Measurements from ENCODE around the gene CACNA1G. TPM values are rescaled to one million over a fixed set of nuclear protein-coding genes. Genes with fewer than 3 reads are reported as not detected.
A peak's percentile ranks its signal among the peaks of the same experiment; 100 is the strongest.

CACNA1G gene
- 0.04 TPM in 1 of 2 replicates, not detected in the other for total RNA-seq

DNA sequence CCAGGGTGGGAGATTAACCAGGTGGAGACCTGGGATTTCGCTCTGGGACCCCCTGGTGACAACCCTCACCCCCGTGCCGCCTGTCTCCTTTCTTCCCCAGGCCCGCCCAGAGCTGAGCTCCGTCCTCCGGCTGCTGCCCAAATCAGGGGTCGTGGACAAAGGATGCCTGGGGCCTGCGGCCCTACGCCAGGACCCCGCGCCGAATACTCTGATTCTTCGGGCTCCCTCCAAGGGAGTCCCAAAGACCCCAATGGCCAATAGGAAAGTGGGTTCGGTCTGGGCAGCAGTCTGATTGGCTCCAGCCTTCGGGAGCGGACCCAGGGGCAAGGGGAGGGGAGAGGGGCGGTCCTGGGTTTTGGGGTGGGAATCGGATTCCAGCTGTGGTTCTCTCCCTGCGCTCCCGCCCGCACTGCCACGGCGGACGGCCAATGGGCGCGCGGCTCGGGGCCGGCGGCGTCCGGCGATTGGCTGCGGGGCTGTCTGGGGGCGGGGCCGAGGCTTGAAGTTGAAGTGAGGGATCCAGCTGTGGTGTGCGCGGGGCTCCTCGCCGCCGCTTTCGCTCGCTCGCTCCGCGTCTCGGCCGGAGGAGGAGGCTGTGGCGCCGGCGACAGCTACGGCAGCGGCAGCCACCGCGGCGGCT, at the start of gene CACNA1G:
Gene CACNA1G (plus strand): TSS at position 531 of the 640 bp plus-strand sequence. CDS start 745 bp downstream, outside the sequence.
- peak; percentile 10 for DNase-seq (ENCODE audit: low read depth, low spot score)

DNA sequence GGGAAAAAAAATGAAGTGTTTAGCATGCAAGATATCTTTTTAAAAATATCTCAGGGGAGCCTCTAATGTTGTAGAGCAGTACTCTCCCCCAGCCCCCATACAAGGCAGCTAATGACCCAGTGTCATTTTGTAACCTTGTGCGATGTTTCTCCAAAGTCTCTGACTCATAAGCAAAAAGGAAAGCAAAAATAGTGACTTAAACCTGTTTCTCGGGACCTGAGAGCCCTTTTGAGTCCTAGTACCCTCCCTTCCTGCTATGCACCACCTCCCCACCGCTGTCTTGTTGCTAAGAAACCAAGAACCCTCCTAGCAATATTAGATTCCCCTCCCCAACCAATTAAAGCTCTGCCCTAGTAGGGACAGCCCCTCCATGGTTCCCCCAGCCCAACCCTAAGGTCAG, 49.5 kb upstream of the CACNA1G start:
- DNase-seq (ENCODE audit: low read depth, low spot score), result no peak

- DNase-seq (ENCODE audit: low read depth, low spot score), result no peak
Observed at GRCh38 chr17:50513495-50513894, 47.0 kb upstream of the CACNA1G start.

GRCh38 chr17:50514388-50514787, 46.1 kb upstream of the CACNA1G start:
- DNase-seq (ENCODE audit: low read depth, low spot score), result no peak

DNA sequence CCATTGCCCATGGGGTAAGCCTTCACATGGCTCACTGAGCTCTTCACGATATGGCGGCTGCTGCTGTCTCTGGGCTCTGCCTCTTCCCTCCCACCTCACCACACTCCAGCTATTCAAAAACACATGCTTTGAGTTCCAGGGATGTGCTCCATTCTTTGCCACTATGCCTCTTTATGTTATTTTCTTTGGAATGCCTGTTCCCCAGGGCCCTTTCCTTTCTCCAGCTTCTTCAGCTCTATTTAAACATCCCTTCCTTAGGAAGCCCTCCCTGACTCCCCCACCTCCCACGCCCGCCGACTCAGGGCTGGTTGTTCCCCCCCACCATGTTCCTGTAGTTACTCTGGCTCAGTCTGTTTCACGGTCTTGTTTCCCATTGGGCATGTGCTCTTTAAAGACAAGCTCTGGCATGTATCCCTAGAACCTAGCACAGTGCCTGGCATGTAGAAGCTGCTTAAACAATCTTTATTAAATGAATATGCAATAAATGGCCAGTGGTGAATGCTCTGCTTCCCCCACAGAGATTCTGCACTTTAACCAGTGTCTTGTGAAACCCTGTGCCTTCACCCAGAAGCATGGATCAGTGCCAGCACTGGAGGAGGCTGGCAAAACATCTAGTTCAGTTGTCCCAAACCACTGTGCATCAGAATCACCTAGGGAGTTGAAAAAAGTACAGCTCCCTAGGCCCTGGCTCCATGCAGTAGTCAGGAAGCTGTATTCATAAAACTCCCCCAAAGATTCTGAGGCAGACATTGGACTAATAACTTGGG, 45.4 kb upstream of the CACNA1G start:
- no peak for DNase-seq (ENCODE audit: low read depth, low spot score)

GRCh38 chr17:50517011-50517410, 43.5 kb upstream of the CACNA1G start:
- no peak for DNase-seq (ENCODE audit: low read depth, low spot score)

- DNase-seq (ENCODE audit: low read depth, low spot score), result no peak
Observed at GRCh38 chr17:50517504-50518383, 42.8 kb upstream of the CACNA1G start.

DNA sequence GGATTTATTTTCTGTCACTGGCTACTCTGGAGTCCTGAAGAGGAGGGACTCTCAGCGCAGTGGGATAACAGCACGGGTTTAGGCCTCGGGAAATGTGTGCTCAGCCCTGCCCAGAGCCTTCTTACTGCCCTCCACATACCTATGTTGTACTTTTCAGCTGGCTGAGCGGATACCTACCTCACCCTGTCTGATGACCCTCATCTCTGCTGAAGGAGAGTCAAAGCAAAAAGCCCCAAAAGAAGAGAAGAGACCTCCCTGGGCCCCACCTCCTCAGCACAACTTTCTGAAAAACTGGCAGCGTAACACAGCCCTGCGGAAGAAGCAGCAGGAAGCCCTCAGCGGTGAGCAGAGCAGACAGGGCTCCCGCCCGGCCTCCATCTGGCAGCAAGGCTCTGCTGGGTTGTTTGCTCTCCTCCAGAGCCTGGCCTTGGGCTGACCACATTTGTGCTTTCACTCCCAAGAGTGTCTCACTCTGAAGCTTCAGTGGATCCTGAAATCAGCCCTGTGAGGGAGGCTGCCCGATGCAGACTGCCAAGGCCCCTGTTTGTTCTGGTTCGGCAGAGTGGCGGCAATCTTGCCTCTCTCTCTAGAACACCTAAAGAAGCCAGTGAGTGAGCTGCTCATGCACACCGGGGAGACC, 42.0 kb upstream of the CACNA1G start:
- no peak for DNase-seq (ENCODE audit: low read depth, low spot score)

- DNase-seq (ENCODE audit: low read depth, low spot score), result no peak
Observed at GRCh38 chr17:50519141-50519834, 41.2 kb upstream of the CACNA1G start.

DNA sequence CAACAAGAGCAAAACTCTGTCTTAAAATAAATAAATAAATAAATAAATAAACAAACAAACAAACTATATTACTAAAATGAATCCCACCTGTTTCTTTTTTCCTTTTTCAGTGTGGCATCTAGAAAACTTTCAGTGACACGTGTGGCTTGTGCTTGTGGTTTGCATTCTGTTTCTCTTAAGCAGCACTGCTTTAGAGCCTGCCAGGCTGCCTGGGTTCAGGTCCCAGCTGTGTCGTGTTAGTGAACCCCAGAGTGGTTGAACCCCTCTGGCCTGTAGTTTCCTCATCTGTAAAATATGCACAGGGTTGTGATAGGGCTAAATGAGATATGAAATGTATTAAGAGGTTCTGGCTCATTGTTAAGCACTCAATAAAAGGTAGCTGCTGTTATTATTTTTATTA, 40.0 kb upstream of the CACNA1G start:
- DNase-seq (ENCODE audit: low read depth, low spot score), result no peak

DNA sequence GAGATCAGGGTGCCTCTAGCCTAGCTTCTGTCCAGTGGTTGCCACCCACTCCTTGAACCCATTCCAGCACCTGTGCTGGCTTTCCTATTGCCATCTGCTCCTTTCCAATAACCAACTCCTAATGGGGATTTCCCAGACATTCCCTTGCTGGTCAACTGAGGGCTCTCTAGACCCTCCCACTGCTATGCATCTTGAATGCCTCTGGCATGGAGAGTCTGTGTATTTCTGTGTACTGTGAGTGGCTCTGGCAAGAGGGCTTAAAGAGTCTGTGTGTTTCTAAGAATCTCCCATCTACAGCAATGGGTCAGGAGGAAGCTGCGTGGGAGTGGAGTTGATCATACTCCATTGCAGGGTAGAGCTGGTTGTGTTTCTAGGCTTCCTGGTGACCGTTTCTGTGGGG, 39.0 kb upstream of the CACNA1G start:
- DNase-seq (ENCODE audit: low read depth, low spot score), result no peak

DNA sequence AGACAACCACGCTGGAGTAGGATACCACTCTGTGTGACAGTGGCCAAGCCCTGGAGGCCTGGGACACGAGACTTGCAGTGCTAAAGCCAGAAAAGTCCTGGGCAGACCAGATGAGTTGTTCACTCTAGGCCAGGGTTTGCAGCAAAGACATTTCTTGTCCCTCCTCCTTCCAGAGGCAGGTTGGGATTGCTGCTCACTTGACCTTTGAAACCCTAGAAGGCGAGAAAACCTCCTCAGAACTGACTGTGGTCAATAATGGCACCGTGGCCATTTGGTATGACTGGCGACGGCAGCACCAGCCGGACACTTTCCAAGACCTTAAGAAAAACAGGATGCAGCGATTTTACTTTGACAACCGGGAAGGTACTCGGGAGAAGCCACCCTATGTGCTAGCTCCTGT, 37.7 kb upstream of the CACNA1G start:
- DNase-seq (ENCODE audit: low read depth, low spot score), result no peak

- no peak for DNase-seq (ENCODE audit: low read depth, low spot score)
Observed at GRCh38 chr17:50523208-50523607, 37.3 kb upstream of the CACNA1G start.

DNA sequence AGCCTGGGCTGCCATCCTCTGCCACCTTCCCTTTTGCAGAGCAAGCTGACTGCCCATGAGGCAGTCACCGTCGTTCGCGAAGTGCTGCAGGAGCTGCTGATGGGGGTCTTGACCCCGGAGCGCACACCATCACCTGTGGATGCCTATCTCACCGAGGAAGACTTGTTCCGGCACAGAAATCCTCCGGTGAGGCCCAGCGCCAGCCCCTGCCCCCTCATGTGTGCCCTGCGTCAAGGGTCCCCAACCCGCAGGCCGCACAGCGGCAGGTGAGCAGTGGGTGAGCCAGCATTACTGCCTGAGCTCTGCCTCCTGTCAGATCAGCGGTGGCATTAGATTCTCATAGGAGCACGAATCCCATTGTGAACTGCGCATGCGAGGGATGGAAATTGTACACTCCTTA, 35.7 kb upstream of the CACNA1G start:
- DNase-seq (ENCODE audit: low read depth, low spot score), result no peak

GRCh38 chr17:50527155-50527762, 33.3 kb upstream of the CACNA1G start:
- DNase-seq (ENCODE audit: low read depth, low spot score), result no peak

GRCh38 chr17:50527949-50528474, 32.5 kb upstream of the CACNA1G start:
- DNase-seq (ENCODE audit: low read depth, low spot score), result no peak

DNA sequence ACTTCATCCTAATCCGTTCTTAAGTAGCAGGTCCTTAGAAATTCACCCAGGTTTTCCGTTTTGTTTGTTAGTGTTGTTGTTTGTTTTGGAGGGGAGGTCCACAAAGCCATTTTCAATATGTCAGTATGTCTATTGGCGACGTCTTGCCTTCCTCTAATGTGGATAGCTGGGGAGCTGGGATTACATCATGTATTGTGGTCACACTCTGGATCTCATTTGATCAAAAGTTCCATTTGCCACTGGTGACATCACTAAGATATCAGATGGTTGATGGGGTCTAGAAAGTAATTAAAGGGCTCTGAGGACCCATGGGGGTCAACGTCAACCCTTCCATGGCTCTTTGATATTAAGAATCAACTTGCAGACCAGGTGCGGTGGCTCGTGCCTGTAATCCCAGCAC, 30.7 kb upstream of the CACNA1G start:
- DNase-seq (ENCODE audit: low read depth, low spot score), result no peak

DNA sequence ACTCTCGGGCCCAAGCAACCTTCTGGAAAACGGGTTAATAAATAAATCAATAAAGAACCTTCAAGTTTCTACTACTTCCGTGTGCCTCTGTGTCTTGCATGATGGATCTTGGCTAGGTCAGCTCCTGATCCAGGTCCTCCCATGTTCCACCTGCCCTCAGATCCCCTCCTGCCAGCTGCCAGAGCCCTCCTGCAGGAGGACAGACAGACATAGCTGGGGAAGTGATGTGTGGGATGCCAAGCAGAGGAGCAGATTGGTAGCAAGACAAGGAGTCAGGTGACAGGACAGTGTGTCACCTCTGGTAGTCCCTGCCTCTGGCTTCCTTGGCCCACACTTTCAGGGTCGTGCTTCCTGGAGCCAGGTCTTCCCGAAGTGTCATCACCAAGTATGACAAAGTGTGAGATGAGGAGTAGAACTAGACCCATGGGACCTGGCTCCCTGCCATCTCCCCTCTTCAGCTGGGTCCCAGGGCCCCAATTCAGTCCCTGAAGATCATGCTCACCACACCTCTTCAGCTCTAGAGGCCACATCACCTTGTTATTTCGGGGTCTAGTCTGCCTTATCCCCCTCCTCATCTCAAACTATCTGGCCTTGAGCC, 29.0 kb upstream of the CACNA1G start:
- DNase-seq (ENCODE audit: low read depth, low spot score), result no peak

- DNase-seq (ENCODE audit: low read depth, low spot score), result no peak
Observed at GRCh38 chr17:50532452-50533024, 28.0 kb upstream of the CACNA1G start, which contains the start of gene EPN3. Gene EPN3, plus strand, starts transcription at chr17:50532735. Its CDS starts 3,822 bp downstream, at chr17:50536557.
